Liver (tissue), 9 donors: ENCODE data around the gene MIEF2. TPM values are rescaled to one million over a fixed set of nuclear protein-coding genes. Genes with fewer than 3 reads are reported as not detected.

Source experiments
- DNase-seq: peaks from one replicate; pipeline ENCODE4 v3.0.0-alpha.2; 2017; ENCODE audit warnings: low spot score
- H3K27ac ChIP-seq, 2 donors: one replicate each; pipeline ENCODE4 v1.7.0; 2013; ENCODE audit warnings: inconsistent platforms in 2 of 2, low read length in 2 of 2, control low read depth in 1 of 2, low read depth in 1 of 2, mild to moderate bottlenecking in 1 of 2
- H3K27me3 ChIP-seq, 4 donors: one replicate each; pipeline versions ENCODE4 v1.6.1 to v1.7.0; 2013; ENCODE audit warnings: low read length in 3 of 4, inconsistent platforms in 1 of 4, mild to moderate bottlenecking in 1 of 4, moderate library complexity in 1 of 4; ENCODE audit not compliant: control insufficient read depth in 4 of 4, insufficient read depth in 4 of 4
- H3K36me3 ChIP-seq, 4 donors: one replicate each; pipeline versions ENCODE4 v1.6.1 to v1.7.0; 2013; ENCODE audit warnings: low read length in 3 of 4, mild to moderate bottlenecking in 3 of 4, low read depth in 1 of 4, moderate library complexity in 1 of 4; ENCODE audit not compliant: control insufficient read depth in 4 of 4, insufficient read depth in 3 of 4
- H3K4me1 ChIP-seq, 4 donors: one replicate each; pipeline versions ENCODE4 v1.6.1 to v1.7.0; 2013; ENCODE audit warnings: low read length in 3 of 4, mild to moderate bottlenecking in 3 of 4, moderate library complexity in 1 of 4; ENCODE audit not compliant: control insufficient read depth in 4 of 4, insufficient read depth in 4 of 4
- H3K4me3 ChIP-seq, 3 donors: one replicate each; pipeline versions ENCODE4 v1.6.1 to v1.7.0; 2013; ENCODE audit warnings: low read length in 3 of 3, control low read depth in 1 of 3, low read depth in 1 of 3, mild to moderate bottlenecking in 1 of 3
- H3K9ac ChIP-seq, 2 donors: one replicate each; pipeline ENCODE4 v1.7.0; 2013; ENCODE audit warnings: low read length in 2 of 2, mild to moderate bottlenecking in 2 of 2, moderate library complexity in 2 of 2, control low read depth in 1 of 2, low read depth in 1 of 2
- H3K9me3 ChIP-seq, 4 donors: one replicate each; pipeline versions ENCODE4 v1.6.1 to v1.7.0; 2013; ENCODE audit warnings: low read length in 3 of 4; ENCODE audit not compliant: control insufficient read depth in 4 of 4
- CTCF ChIP-seq: fragments of 150-350 bp; IDR thresholded peaks from 2 replicates; pipeline ENCODE4 v1.5.1; 2017; ENCODE audit warnings: improper control_type of control experiment, low read depth, low read length; ENCODE audit not compliant: missing input control
- EGR1 ChIP-seq, 2 donors: IDR thresholded peaks; 2 replicates each; pipeline ENCODE4 v1.6.1; 2016 to 2018; ENCODE audit warnings: antibody characterized with exemption in 2 of 2, low read depth in 2 of 2
- FOXA1 ChIP-seq: IDR thresholded peaks from 2 replicates; pipeline ENCODE4 v1.6.1; 2016; ENCODE audit warnings: antibody characterized with exemption
- FOXA2 ChIP-seq: IDR thresholded peaks from 2 replicates; pipeline ENCODE4 v1.6.1; 2016; ENCODE audit warnings: antibody characterized with exemption
- GABPA ChIP-seq, 2 donors: IDR thresholded peaks in 1 of 2; conservative IDR thresholded peaks in 1 of 2; 2 replicates each; pipeline ENCODE4 v1.6.1; 2016; ENCODE audit warnings: antibody characterized with exemption in 2 of 2, mild to moderate bottlenecking in 1 of 2, moderate library complexity in 1 of 2
- JUND ChIP-seq, 2 donors: IDR thresholded peaks; 2 replicates each; pipeline ENCODE4 v1.6.1; 2016; ENCODE audit warnings: antibody characterized with exemption in 2 of 2
- NR2F2 ChIP-seq: IDR thresholded peaks from 2 replicates; pipeline ENCODE4 v1.6.1; 2016; ENCODE audit warnings: antibody characterized with exemption
- REST ChIP-seq: IDR thresholded peaks from 2 replicates; pipeline ENCODE4 v1.6.1; 2016; ENCODE audit warnings: antibody characterized with exemption, mild to moderate bottlenecking
- TAF1 ChIP-seq: conservative IDR thresholded peaks from 2 replicates; pipeline ENCODE4 v1.6.1; 2016; ENCODE audit warnings: antibody characterized with exemption, mild to moderate bottlenecking
- YY1 ChIP-seq: IDR thresholded peaks from 2 replicates; pipeline ENCODE4 v1.6.1; 2016; ENCODE audit warnings: antibody characterized with exemption, mild to moderate bottlenecking
- ZBTB33 ChIP-seq: IDR thresholded peaks from 2 replicates; pipeline ENCODE4 v1.6.1; 2016; ENCODE audit warnings: antibody characterized with exemption
- WGBS: extraction: QIAGEN DNeasy Blood & Tissue Kit; methylation state at CpG from one replicate; pipeline ENCODE4 v1.1.7; 2013; 5-methylcytosine and 5-hydroxymethylcytosine counted together
- polyA plus RNA-seq, 2 donors: library from polyadenylated mRNA; stranded (reverse) in 1 of 2; unstranded in 1 of 2; fragments of 200-250 nt in 1 of 2; fragments of >200 nt in 1 of 2; fragmentation: Nextera tagmentation in 1 of 2; extraction: Ambion mirVana in 1 of 2; gene quantifications; one replicate each; pipeline versions ENCODE4 v1.2.1 to v1.2.3, GENCODE V29; 2013 to 2015
- total RNA-seq, 2 donors: library from RNA; depleted of rRNA; stranded (reverse); fragments of >200 nt; gene quantifications; one replicate each; pipeline ENCODE4 v1.2.3, GENCODE V29; 2014
- donor health status: healthy.
- donor health status: healthy.
- donor health status: healthy.
- donor health status: healthy.
- donor health status: healthy.

Gene MIEF2
- total and polyA plus RNA-seq, 4 donors = 4.1 to 11.1 (median 6.6) TPM

GRCh38 chr17:18250259-18250658 is 10.2 kb upstream of the MIEF2 start:
- Histone ChIP-seq H3K4me3 (no peak overlapping the region), H3K9me3 (no peaks in the 10 kb centered on the region), H3K27ac (no peak overlapping the region), H3K36me3 (peaks cover 32 to 65% (median 50%) of the 10 kb centered on the region in 4 donors), H3K4me1 (peaks cover 0 to 7% (median 0%) of the 10 kb centered on the region in 4 donors), H3K9ac (no peak overlapping the region), H3K27me3 (no peaks in the 10 kb centered on the region)
- 88% methylated on average over 9 of the region's 9 CpGs for WGBS
- no peak for TF ChIP-seq FOXA2
- DNase-seq = no peak

- Histone ChIP-seq H3K9ac (no peak overlapping the region), H3K36me3 (peaks cover 28 to 61% (median 49%) of the 10 kb centered on the region in 4 donors), H3K4me1 (peaks cover 0 to 7% (median 0%) of the 10 kb centered on the region in 4 donors), H3K4me3 (no peak overlapping the region), H3K27ac (no peak overlapping the region), H3K27me3 (no peaks in the 10 kb centered on the region), H3K9me3 (no peaks in the 10 kb centered on the region)
- no peak for DNase-seq
- WGBS = 96% methylated on average over 14 of the region's 14 CpGs
- no peak for TF ChIP-seq TAF1
- TF ChIP-seq REST = no peak
- no peak for TF ChIP-seq EGR1 (IDR thresholded peaks at IDR 0.05; ENCODE audit: low read depth in 2 of 2)
- TF ChIP-seq FOXA1 = no peak
- no peak for TF ChIP-seq GABPA (IDR thresholded peaks at IDR 0.05 in 1 of 2, conservative IDR thresholded peaks at IDR 0.05 in 1 of 2)
- TF ChIP-seq JUND (IDR thresholded peaks at IDR 0.05) = no peak
- no peak for TF ChIP-seq ZBTB33
- no peak for TF ChIP-seq NR2F2
These were observed 9.8 kb upstream of the MIEF2 start for GRCh38 chr17:18250708-18251107.

GRCh38 chr17:18251204-18251603 is 9.3 kb upstream of the MIEF2 start:
- Histone ChIP-seq H3K4me1 (peaks cover 0 to 7% (median 0%) of the 10 kb centered on the region in 4 donors), H3K9ac (no peak overlapping the region), H3K36me3 (peaks cover 23 to 56% (median 46%) of the 10 kb centered on the region in 4 donors), H3K27me3 (no peaks in the 10 kb centered on the region), H3K27ac (no peak overlapping the region), H3K9me3 (no peaks in the 10 kb centered on the region), H3K4me3 (no peak overlapping the region)
- DNase-seq = no peak
- TF ChIP-seq EGR1 (IDR thresholded peaks at IDR 0.05; ENCODE audit: low read depth in 2 of 2) = no peak
- no peak for TF ChIP-seq CTCF
- no peak for TF ChIP-seq YY1
- TF ChIP-seq GABPA (IDR thresholded peaks at IDR 0.05 in 1 of 2, conservative IDR thresholded peaks at IDR 0.05 in 1 of 2) = no peak
- 91% methylated on average over 15 of the region's 15 CpGs for WGBS
